Epithelial cell of proximal tubule (primary cell): ENCODE results near the gene TRIM72. TPM values are rescaled to one million over a fixed set of nuclear protein-coding genes. Genes with fewer than 3 reads are reported as not detected.
"Not testable (repeated sequence)": the region's sequence is repeated elsewhere in the genome, so short reads cannot be mapped to it uniquely, and the experiment has no call there.

Source experiments
- DNase-seq: peaks from one replicate; pipeline ENCODE4 v3.0.0-alpha.2; 2011; ENCODE audit warnings: low read depth
- H3K4me3 ChIP-seq: 2 replicates; pipeline ENCODE4 v1.5.1; 2011; ENCODE audit warnings: low read depth, mild to moderate bottlenecking, low read length
- total RNA-seq: library from RNA; depleted of rRNA; stranded (reverse); fragments of >200 nt; gene quantifications from 2 replicates; pipeline ENCODE4 v1.2.3, GENCODE V29; 2015
- TF ChIP-seq, protein P1 (sequence below): conservative IDR thresholded peaks from 2 replicates; pipeline ENCODE4 v1.5.1; 2012; ENCODE audit warnings: low read depth, mild to moderate bottlenecking, low read length

TRIM72 gene, protein sequence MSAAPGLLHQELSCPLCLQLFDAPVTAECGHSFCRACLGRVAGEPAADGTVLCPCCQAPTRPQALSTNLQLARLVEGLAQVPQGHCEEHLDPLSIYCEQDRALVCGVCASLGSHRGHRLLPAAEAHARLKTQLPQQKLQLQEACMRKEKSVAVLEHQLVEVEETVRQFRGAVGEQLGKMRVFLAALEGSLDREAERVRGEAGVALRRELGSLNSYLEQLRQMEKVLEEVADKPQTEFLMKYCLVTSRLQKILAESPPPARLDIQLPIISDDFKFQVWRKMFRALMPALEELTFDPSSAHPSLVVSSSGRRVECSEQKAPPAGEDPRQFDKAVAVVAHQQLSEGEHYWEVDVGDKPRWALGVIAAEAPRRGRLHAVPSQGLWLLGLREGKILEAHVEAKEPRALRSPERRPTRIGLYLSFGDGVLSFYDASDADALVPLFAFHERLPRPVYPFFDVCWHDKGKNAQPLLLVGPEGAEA
- total RNA-seq: not detected in 2 replicates

DNA sequence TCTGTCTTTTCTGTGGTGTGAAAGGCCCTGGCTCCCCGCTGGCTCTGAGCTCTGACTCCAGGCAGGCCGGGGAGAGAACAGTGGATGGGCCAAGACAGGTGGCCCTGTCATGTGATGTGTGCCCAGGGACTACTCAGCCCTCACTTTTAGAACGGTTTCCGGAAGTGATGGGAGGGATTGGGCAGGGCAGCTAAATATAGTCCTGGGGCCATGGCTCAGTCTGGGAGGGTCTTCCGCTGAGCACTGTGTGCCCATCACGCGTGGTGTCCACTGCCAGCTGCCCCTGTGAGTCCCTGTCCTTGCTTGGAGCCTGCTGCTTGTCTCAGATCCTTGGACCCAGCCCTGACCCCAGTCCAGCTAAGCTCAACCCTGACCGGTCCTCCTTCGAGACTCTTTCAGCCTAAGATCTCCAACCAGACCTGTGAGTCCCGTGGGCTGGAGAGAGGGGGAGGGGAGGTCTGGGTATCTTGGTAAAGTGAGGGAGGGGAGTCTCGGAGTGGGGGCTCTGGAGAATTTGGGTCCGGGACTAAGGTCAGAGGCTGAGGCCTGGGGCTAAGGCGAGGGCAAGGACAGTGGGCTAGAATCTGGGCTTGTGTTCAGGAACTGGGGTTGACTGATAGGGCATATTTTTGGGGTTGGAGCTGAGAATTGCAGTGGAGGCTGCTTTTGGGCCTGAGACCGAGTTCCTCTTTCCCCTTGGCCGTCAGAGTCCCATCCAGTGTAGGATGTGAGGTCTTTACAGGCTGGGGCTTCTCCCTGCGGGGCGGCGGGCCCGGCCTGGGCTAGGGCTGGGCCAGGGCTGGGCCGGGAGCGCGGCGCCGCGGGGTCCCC is at the start of gene TRIM72:
Gene TRIM72, plus strand, starts transcription at position 243 of the 831 bp plus-strand sequence. CDS start 620 bp downstream, outside the sequence.
- DNase-seq: no peak
- H3K4me3 ChIP-seq: no peak within 1 kb of the TSS
- TF ChIP-seq, protein P1, sequence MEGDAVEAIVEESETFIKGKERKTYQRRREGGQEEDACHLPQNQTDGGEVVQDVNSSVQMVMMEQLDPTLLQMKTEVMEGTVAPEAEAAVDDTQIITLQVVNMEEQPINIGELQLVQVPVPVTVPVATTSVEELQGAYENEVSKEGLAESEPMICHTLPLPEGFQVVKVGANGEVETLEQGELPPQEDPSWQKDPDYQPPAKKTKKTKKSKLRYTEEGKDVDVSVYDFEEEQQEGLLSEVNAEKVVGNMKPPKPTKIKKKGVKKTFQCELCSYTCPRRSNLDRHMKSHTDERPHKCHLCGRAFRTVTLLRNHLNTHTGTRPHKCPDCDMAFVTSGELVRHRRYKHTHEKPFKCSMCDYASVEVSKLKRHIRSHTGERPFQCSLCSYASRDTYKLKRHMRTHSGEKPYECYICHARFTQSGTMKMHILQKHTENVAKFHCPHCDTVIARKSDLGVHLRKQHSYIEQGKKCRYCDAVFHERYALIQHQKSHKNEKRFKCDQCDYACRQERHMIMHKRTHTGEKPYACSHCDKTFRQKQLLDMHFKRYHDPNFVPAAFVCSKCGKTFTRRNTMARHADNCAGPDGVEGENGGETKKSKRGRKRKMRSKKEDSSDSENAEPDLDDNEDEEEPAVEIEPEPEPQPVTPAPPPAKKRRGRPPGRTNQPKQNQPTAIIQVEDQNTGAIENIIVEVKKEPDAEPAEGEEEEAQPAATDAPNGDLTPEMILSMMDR: no peak

DNA sequence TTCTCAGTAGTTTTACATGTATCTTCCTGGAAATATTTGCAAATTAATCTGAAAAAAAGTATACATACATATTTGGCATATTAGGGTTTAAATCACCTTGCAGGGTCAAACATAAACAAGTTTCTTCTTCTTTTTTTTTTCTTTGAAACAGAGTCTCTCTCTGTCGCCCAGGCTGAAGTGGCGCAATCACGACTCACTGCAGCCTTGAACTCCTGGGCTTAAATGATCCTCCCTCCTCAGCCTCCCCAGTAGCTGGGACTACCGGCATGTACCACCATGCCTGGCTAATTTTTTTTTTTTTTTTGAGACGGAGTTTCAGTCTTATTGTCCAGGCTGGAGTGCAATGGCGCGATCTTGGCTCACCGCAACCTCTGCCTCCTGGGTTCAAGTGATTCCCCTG is 46.6 kb upstream of the TRIM72 start:
- no peak overlapping the region for H3K4me3 ChIP-seq
- TF ChIP-seq, protein P1: no peak
- DNase-seq: no peak

DNA sequence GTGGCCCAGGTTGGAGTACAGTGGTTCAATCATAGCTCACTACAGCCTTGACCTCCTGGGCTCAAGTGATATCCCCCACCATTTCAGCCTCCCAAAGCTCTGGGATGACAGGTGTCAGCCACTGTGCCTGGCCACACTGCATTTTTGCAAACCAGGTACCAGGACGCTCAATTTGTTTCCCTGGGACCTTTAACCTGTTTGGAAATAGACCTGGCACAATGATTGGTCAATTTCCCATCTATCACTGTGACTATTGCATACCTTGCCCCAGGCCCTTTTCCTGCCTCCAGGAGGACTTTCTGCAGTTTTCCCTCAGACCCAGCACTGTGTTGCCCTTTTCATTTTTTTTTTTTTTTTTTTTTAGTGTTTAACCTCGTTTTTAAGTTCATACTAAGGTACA is 45.1 kb upstream of the TRIM72 start:
- TF ChIP-seq, protein P1: no peak
- DNase-seq: no peak
- no peak overlapping the region for H3K4me3 ChIP-seq

DNA sequence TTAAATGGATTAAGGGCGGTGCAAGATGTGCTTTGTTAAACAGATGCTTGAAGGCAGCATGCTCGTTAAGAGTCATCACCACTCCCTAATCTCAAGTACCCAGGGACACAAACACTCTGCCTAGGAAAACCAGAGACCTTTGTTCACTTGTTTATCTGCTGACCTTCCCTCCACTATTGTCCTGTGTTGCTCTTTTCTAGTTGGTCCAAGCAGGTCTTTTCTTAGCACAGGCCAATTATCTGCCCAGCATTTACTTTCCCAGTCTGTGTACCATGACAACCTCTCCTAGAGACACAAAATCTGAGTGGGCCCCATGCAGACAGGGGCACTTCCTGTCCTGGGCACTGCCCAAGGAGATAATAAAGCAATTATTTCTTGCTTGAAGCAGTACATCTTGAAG is 43.9 kb upstream of the TRIM72 start:
- H3K4me3 ChIP-seq, DNase-seq: not testable (repeated sequence)

DNA sequence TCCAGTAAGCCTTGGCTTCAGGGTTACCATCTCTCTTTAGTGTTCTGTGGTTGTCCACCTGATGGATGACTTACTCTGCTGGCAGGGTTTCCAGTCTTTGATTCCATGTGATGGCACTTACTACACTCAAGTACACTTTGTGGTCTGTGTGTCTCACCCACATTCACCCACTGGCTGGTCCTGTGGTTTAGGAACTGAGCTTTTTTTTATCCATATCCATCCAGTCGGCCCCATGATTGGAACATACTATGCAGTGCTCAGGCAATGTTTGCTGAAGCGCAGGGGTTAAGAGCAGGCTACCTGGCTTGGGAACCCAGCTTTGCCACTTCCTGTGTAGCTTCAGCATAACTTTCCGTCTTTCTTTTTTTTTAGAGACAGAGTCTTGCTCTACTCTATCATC is 36.8 kb upstream of the TRIM72 start:
- TF ChIP-seq, protein P1: no peak
- DNase-seq: peak; percentile 74
- no peak overlapping the region for H3K4me3 ChIP-seq

DNA sequence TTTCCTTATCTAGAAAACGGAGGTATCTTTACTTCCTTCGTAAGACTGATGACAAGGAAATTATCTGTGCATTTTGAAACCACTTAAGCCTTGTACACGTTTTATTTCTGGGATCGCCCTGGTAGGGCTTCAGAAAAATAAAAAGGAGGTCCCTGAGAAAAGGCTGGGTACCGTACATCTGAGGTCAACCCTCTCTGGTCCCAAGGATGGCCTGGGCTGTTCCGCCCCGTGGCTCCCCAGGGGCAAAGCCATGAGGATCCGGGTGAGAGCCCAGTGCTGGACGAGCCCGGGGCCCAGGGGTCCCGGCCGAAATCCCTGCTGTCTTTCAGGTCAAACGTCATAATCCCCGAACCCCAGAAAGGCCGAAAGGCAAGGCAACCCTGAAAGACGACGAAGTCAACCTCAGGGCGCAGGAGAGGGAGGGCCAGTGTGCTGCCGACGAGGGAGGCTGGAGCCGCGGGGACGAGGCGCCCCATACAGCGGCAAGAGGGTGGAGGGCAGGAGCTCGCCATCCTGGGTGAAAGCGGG is 34.6 kb upstream of the TRIM72 start:
- peak overlapping the region; percentile 89 for H3K4me3 ChIP-seq
- DNase-seq: no peak
- TF ChIP-seq, protein P1: no peak
